GM23338 (cell line): ENCODE measurements around the gene AK3. TPM values are rescaled to one million over a fixed set of nuclear protein-coding genes. Genes with fewer than 3 reads are reported as not detected.
A peak's percentile ranks its signal among the peaks of the same experiment; 100 is the strongest.

Experiments used
- ATAC-seq: fragments of 200-7000 bp; cut with Tn5 transposase; 3 replicates; pipeline ENCODE4 v1.9.1; 2020
- DNase-seq: peaks from one replicate; pipeline ENCODE4 v3.0.0-alpha.2; 2015; ENCODE audit warnings: low spot score
- H2AFZ ChIP-seq: fragments of 200-600 bp; sonication (generic); 2 replicates; pipeline ENCODE4 v1.8.0; 2016; ENCODE audit warnings: antibody characterized with exemption, mild to moderate bottlenecking, moderate library complexity
- H3F3A ChIP-seq: fragments of 200-600 bp; sonication (generic); replicated peaks from 2 replicates; pipeline ENCODE4 v1.8.0; 2017; ENCODE audit warnings: antibody characterized with exemption, mixed run types, low read depth
- H3K27ac ChIP-seq: fragments of 200-600 bp; sonication (generic); 2 replicates; pipeline ENCODE4 v1.6.1; 2016; ENCODE audit warnings: low read depth
- H3K27me3 ChIP-seq: fragments of 200-600 bp; sonication (generic); 2 replicates; pipeline ENCODE4 v1.8.0; 2016; ENCODE audit warnings: mild to moderate bottlenecking, mixed run types, moderate library complexity; ENCODE audit not compliant: insufficient read depth
- H3K36me3 ChIP-seq: fragments of 200-600 bp; sonication (generic); 2 replicates; pipeline ENCODE4 v1.8.0; 2016; ENCODE audit warnings: mild to moderate bottlenecking; ENCODE audit not compliant: insufficient read depth
- H3K4me1 ChIP-seq: fragments of 200-600 bp; sonication (generic); 2 replicates; pipeline ENCODE4 v1.8.0; 2016; ENCODE audit warnings: mild to moderate bottlenecking, moderate library complexity; ENCODE audit not compliant: insufficient read depth
- H3K4me2 ChIP-seq: fragments of 200-600 bp; sonication (generic); 2 replicates; pipeline ENCODE4 v1.7.1; 2017; ENCODE audit warnings: mixed run types
- H3K4me3 ChIP-seq: fragments of 200-600 bp; sonication (generic); 2 replicates; pipeline ENCODE4 v1.6.1; 2016; ENCODE audit warnings: mixed run types
- H3K79me2 ChIP-seq: fragments of 200-600 bp; sonication (generic); replicated peaks from 2 replicates; pipeline ENCODE4 v1.8.0; 2017; ENCODE audit warnings: mild to moderate bottlenecking; ENCODE audit not compliant: insufficient read depth
- H3K9me2 ChIP-seq: fragments of 200-600 bp; sonication (generic); 2 replicates; pipeline ENCODE4 v1.8.0; 2017; ENCODE audit not compliant: insufficient read depth
- H4K20me1 ChIP-seq: fragments of 200-600 bp; sonication (generic); replicated peaks from 2 replicates; pipeline ENCODE4 v1.8.0; 2017; ENCODE audit warnings: mild to moderate bottlenecking; ENCODE audit not compliant: insufficient read depth
- H3K27ac Mint-ChIP-seq: 2 replicates; pipeline ENCODE4 v1.8.0; 2020; ENCODE audit warnings: inconsistent platforms, mild to moderate bottlenecking, moderate library complexity, mixed read lengths
- H3K27me3 Mint-ChIP-seq: 3 replicates; pipeline ENCODE4 v1.8.0; 2022; ENCODE audit warnings: low read depth, mild to moderate bottlenecking, moderate library complexity, mixed read lengths, inconsistent platforms; ENCODE audit not compliant: insufficient read depth, poor library complexity
- H3K36me3 Mint-ChIP-seq: 3 replicates; pipeline ENCODE4 v1.8.0; 2021; ENCODE audit warnings: low read depth, mild to moderate bottlenecking, inconsistent platforms, moderate library complexity, mixed read lengths
- H3K4me1 Mint-ChIP-seq: 3 replicates; pipeline ENCODE4 v1.8.0; 2020; ENCODE audit warnings: mild to moderate bottlenecking, inconsistent platforms, mixed read lengths
- H3K4me3 Mint-ChIP-seq: 3 replicates; pipeline ENCODE4 v1.8.0; 2021; ENCODE audit warnings: moderate library complexity, mild to moderate bottlenecking, inconsistent platforms, mixed read lengths
- H3K9me3 Mint-ChIP-seq: 3 replicates; pipeline ENCODE4 v1.8.0; 2020; ENCODE audit warnings: moderate library complexity, mild to moderate bottlenecking, inconsistent platforms, mixed read lengths
- ETS1 ChIP-seq: IDR thresholded peaks from 2 replicates; pipeline ENCODE4 v1.6.1; 2016; ENCODE audit warnings: antibody characterized with exemption
- EZH2 ChIP-seq: fragments of 200-600 bp; sonication (generic); IDR thresholded peaks from one replicate; pipeline ENCODE4 v1.8.0; 2017; ENCODE audit warnings: antibody characterized with exemption, mild to moderate bottlenecking, low read depth; ENCODE audit not compliant: unreplicated experiment
- EZH2phosphoT487 ChIP-seq: fragments of 200-600 bp; sonication (generic); IDR thresholded peaks from one replicate; pipeline ENCODE4 v1.8.1; 2018; ENCODE audit warnings: antibody characterized with exemption; ENCODE audit not compliant: unreplicated experiment
- NANOG ChIP-seq: IDR thresholded peaks from 2 replicates; pipeline ENCODE4 v1.6.1; 2016; ENCODE audit warnings: antibody characterized with exemption, borderline replicate concordance
- POLR2AphosphoS5 ChIP-seq: IDR thresholded peaks from 2 replicates; pipeline ENCODE4 v1.6.1; 2016; ENCODE audit warnings: antibody characterized with exemption, low read depth
- REST ChIP-seq: IDR thresholded peaks from one replicate; pipeline ENCODE4 v1.6.1; 2018; ENCODE audit warnings: antibody characterized with exemption; ENCODE audit not compliant: unreplicated experiment
- ZNF114 ChIP-seq: fragments of 250-450 bp; sonication (Bioruptor Pico); IDR thresholded peaks from 2 replicates; pipeline ENCODE4 v1.5.0; 2020; ENCODE audit warnings: mild to moderate bottlenecking, moderate library complexity
- polyA plus RNA-seq: library from polyadenylated mRNA; unstranded; fragments of >200 nt; fragmentation: Nextera tagmentation; extraction: Ambion mirVana; gene quantifications from 2 replicates; pipeline ENCODE4 v1.2.1, GENCODE V29; 2016
- total RNA-seq: library from RNA; depleted of rRNA; stranded (reverse); fragments of >200 nt; shearing (Covaris generic); gene quantifications from 2 replicates; pipeline ENCODE4 v1.2.3, GENCODE V29; 2014
- TF ChIP-seq, protein P1 (sequence below), 2 experiments: fragments of 200-600 bp in 1 of 2; sonication (generic) in 1 of 2; conservative IDR thresholded peaks; 2 replicates each; pipeline versions ENCODE4 v1.5.1 to v1.6.1; 2016 to 2017; ENCODE audit warnings: antibody characterized with exemption in 2 of 2, low read depth in 2 of 2, mild to moderate bottlenecking in 2 of 2, moderate library complexity in 1 of 2

Gene AK3
- total and polyA plus RNA-seq, 2 experiments from 2014 or later = 30.1 to 40.2 TPM

GRCh38 chr9:4690144-4690543, 50.9 kb downstream of the AK3 start:
- H3K9me2 ChIP-seq = no peaks in the 10 kb centered on the region
- peaks cover 2% of the 10 kb centered on the region; the same call in 2 of the 3 replicates for H3K4me1 Mint-ChIP-seq
- DNase-seq (no peak), ATAC-seq (no peak)
- H3K36me3 ChIP-seq = peaks cover 4% of the 10 kb centered on the region; the same call in 1 of the 2 replicates
- H3K27ac ChIP-seq = peak overlapping the region; percentile 62
- peaks cover 17% of the 10 kb centered on the region; the same call in 2 of the 3 replicates for H3K36me3 Mint-ChIP-seq
- no peak overlapping the region for H2AFZ ChIP-seq
- H3K9me3 Mint-ChIP-seq = no peaks in the 10 kb centered on the region
- no peak overlapping the region for H3K4me2 ChIP-seq
- 0 out of 2 replicates have a peak overlapping the region, but pooled peaks have one; percentile 21 for H3K27ac Mint-ChIP-seq
- H3F3A ChIP-seq = no peaks in the 10 kb centered on the region
- TF ChIP-seq REST (no peak), EZH2 (no peak), EZH2phosphoT487 (no peak), NANOG (no peak), ETS1 (no peak), POLR2AphosphoS5 (no peak)
- TF ChIP-seq, protein P1, sequence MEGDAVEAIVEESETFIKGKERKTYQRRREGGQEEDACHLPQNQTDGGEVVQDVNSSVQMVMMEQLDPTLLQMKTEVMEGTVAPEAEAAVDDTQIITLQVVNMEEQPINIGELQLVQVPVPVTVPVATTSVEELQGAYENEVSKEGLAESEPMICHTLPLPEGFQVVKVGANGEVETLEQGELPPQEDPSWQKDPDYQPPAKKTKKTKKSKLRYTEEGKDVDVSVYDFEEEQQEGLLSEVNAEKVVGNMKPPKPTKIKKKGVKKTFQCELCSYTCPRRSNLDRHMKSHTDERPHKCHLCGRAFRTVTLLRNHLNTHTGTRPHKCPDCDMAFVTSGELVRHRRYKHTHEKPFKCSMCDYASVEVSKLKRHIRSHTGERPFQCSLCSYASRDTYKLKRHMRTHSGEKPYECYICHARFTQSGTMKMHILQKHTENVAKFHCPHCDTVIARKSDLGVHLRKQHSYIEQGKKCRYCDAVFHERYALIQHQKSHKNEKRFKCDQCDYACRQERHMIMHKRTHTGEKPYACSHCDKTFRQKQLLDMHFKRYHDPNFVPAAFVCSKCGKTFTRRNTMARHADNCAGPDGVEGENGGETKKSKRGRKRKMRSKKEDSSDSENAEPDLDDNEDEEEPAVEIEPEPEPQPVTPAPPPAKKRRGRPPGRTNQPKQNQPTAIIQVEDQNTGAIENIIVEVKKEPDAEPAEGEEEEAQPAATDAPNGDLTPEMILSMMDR (conservative IDR thresholded peaks at IDR 0.05; ENCODE audit: low read depth in 2 of 2) = no peak
- peaks cover 16% of the 10 kb centered on the region for H4K20me1 ChIP-seq
- peaks cover 4% of the 10 kb centered on the region; the same call in 1 of the 2 replicates for H3K4me1 ChIP-seq
- H3K4me3 Mint-ChIP-seq = no peak overlapping the region
- H3K79me2 ChIP-seq = peaks cover 44% of the 10 kb centered on the region
- H3K27me3 Mint-ChIP-seq = peaks cover 2% of the 10 kb centered on the region
- no peaks in the 10 kb centered on the region for H3K27me3 ChIP-seq
- no peak overlapping the region for H3K4me3 ChIP-seq

- Histone ChIP-seq H3K4me1 (peaks cover 4% of the 10 kb centered on the region; the same call in 1 of the 2 replicates), H3F3A (no peaks in the 10 kb centered on the region), H3K9me2 (no peaks in the 10 kb centered on the region), H3K4me3 (no peak overlapping the region), H3K36me3 (peaks cover 4% of the 10 kb centered on the region; the same call in 1 of the 2 replicates), H2AFZ (no peak overlapping the region), H3K79me2 (peaks cover 43% of the 10 kb centered on the region), H3K4me2 (no peak overlapping the region), H3K27me3 (no peaks in the 10 kb centered on the region), H4K20me1 (peaks cover 16% of the 10 kb centered on the region), H3K27ac (peak overlapping the region; percentile 62)
- Mint-ChIP-seq H3K4me1 (peaks cover 2% of the 10 kb centered on the region; the same call in 2 of the 3 replicates), H3K27ac (no peak overlapping the region), H3K36me3 (peaks cover 22% of the 10 kb centered on the region; the same call in 2 of the 3 replicates), H3K4me3 (no peak overlapping the region), H3K27me3 (peaks cover 2% of the 10 kb centered on the region), H3K9me3 (no peaks in the 10 kb centered on the region)
- DNase-seq (no peak), ATAC-seq (no peak)
- TF ChIP-seq REST = no peak
- TF ChIP-seq ZNF114 = no peak
- no peak for TF ChIP-seq EZH2
Measured at GRCh38 chr9:4689687-4690104, 51.3 kb downstream of the AK3 start.
